Measurements from ENCODE around the gene SH3BP4. TPM values are rescaled to one million over a fixed set of nuclear protein-coding genes. Genes with fewer than 3 reads are reported as not detected.

Gene SH3BP4
- total and polyA plus RNA-seq, 2 of the 13 experiments (the other 11 are each of a cell fraction or from before 2014, with no cell fraction given), result 34.6 to 99.1 TPM

DNA sequence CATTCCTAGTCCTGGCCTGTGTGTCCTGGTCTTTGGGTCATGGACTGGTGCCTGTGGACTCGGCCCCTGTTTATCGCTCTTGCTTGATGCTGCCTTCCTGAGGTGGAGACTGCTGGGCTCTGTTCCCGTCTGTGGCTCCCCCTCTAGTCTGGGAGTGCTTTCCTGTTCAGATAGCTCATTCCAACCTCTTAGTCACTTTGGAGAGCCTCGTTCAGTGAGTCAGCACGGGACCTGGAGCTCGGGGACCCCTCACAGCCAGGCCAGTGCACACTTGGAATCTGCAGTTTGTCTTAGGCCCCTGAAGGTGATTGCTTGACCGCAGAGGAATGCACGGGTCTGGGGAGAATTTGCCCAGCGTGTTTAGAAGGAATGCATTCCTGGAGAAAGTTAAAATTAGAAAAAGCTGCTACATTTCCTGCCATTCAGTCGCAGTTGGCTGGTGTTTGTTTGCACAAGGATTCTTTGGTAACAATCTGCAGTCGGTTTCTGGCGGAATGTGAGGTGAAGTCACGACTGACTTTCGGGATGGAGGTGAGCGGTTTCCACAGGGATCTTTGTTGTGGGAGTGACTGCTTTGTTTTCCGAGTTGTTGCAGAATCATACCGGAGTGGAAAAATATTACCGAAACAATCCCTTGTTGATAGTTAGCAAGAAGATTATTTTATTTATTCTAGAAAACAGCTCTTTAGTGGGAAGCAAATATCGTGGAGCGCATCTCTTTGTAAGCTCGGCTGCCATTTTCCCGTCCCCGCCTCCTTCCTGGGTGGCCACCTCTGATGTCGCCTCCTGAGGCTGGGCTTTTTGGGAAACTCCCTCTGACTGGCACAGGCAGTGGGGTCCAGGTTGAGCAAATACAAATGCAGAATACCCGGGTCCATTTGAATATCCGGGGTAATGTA, 29.6 kb downstream of the SH3BP4 start (continued):
- TF ChIP-seq ZNF597 (CRISPR knock-in tag; IDR thresholded peaks at IDR 0.05) (no peak), NONO (IDR thresholded peaks at IDR 0.05) (no peak), NONO (CRISPR knock-in tag; conservative IDR thresholded peaks at IDR 0.05) (peak; percentile 29; the same call in 1 of the 2 replicates), PREB (CRISPR knock-in tag; IDR thresholded peaks at IDR 0.05) (no peak), ZKSCAN8 (CRISPR knock-in tag; IDR thresholded peaks at IDR 0.05; ENCODE audit: borderline replicate concordance) (peak; percentile 58), ZBED4 (CRISPR knock-in tag; IDR thresholded peaks at IDR 0.05; ENCODE audit: borderline replicate concordance) (no peak; the same call in 1 of the 2 replicates), PHF8 (CRISPR knock-in tag; IDR thresholded peaks at IDR 0.05) (no peak)
- TF ChIP-seq, protein P1, sequence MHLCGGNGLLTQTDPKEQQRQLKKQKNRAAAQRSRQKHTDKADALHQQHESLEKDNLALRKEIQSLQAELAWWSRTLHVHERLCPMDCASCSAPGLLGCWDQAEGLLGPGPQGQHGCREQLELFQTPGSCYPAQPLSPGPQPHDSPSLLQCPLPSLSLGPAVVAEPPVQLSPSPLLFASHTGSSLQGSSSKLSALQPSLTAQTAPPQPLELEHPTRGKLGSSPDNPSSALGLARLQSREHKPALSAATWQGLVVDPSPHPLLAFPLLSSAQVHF (CRISPR knock-in tag; IDR thresholded peaks at IDR 0.05), result no peak
- TF ChIP-seq, protein P2, sequence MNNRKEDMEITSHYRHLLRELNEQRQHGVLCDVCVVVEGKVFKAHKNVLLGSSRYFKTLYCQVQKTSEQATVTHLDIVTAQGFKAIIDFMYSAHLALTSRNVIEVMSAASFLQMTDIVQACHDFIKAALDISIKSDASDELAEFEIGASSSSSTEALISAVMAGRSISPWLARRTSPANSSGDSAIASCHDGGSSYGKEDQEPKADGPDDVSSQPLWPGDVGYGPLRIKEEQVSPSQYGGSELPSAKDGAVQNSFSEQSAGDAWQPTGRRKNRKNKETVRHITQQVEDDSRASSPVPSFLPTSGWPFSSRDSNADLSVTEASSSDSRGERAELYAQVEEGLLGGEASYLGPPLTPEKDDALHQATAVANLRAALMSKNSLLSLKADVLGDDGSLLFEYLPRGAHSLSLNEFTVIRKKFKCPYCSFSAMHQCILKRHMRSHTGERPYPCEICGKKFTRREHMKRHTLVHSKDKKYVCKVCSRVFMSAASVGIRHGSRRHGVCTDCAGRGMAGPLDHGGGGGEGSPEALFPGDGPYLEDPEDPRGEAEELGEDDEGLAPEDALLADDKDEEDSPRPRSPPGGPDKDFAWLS (CRISPR knock-in tag; IDR thresholded peaks at IDR 0.05; ENCODE audit: borderline replicate concordance), result no peak
- TF ChIP-seq, protein P3, sequence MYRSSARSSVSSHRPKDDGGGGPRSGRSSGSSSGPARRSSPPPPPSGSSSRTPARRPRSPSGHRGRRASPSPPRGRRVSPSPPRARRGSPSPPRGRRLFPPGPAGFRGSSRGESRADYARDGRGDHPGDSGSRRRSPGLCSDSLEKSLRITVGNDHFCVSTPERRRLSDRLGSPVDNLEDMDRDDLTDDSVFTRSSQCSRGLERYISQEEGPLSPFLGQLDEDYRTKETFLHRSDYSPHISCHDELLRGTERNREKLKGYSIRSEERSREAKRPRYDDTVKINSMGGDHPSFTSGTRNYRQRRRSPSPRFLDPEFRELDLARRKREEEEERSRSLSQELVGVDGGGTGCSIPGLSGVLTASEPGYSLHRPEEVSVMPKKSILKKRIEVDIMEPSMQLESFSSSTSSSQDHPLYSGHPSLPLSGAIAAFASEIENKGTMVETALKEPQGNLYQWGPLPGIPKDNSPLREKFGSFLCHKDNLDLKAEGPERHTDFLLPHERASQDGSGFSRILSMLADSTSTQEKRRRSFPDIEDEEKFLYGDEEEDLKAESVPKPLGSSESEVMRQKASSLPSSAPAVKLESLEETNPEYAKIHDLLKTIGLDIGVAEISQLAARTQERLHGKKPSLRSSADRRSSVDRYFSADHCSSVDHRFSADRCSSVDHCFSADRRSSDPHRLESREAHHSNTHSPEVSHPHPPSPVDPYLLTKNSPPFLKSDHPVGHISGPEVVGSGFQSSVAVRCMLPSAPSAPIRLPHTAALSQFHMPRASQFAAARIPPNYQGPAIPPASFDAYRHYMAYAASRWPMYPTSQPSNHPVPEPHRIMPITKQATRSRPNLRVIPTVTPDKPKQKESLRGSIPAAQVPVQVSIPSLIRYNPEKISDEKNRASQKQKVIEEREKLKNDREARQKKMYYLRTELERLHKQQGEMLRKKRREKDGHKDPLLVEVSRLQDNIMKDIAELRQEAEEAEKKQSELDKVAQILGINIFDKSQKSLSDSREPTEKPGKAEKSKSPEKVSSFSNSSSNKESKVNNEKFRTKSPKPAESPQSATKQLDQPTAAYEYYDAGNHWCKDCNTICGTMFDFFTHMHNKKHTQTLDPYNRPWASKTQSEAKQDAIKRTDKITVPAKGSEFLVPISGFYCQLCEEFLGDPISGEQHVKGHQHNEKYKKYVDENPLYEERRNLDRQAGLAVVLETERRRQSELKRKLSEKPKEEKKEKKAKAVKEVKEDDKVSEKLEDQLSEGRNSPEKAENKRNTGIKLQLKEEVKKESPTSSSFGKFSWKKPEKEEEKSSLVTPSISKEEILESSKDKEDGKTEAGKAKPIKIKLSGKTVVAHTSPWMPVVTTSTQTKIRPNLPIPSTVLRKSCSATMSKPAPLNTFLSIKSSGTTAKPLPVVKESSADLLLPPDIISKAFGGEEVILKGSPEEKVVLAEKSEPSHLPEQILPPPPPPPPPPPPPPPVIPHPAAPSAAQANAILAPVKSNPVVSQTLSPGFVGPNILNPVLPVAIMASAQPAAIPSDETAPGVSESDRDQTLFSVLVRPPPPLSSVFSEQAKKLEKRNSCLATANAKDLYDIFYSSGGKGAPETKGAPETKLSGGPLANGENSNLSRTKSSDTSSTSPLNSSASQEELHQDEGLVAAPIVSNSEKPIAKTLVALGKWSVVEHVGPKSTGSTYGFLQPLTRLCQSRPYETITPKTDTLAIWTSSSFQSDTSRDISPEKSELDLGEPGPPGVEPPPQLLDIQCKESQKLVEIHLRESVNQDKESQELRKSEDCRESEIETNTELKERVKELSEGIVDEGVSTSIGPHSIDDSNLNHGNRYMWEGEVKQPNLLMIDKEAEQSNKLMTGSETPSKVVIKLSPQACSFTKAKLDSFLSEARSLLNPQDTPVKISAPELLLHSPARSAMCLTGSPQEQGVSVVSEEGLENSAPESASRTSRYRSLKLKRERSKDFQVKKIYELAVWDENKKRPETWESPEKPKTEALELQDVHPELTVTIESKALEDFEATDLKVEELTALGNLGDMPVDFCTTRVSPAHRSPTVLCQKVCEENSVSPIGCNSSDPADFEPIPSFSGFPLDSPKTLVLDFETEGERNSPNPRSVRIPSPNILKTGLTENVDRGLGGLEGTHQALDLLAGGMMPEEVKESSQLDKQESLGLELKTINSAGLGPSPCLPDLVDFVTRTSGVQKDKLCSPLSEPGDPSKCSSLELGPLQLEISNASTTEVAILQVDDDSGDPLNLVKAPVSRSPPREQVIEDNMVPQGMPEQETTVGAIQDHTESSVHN (CRISPR knock-in tag; IDR thresholded peaks at IDR 0.05), result peak; percentile 87

All from HepG2 (cell line).